GM12873 (cell line): ENCODE results near the gene ATP6V0A1.

Experiments used
- CTCF ChIP-seq: IDR thresholded peaks from 2 replicates; pipeline ENCODE4 v1.5.1; 2012; ENCODE audit warnings: low read depth, mild to moderate bottlenecking, moderate library complexity, low read length, control low read depth; ENCODE audit not compliant: insufficient read depth; ENCODE audit errors: missing control alignments

Gene ATP6V0A1

GRCh38 chr17:42424991-42425610 is 33.6 kb upstream of the ATP6V0A1 start:
- no peak for TF ChIP-seq CTCF

GRCh38 chr17:42428141-42428944 is 30.3 kb upstream of the ATP6V0A1 start:
- peak; percentile 81 for TF ChIP-seq CTCF

- no peak for TF ChIP-seq CTCF
Observed at GRCh38 chr17:42429726-42430447, 28.8 kb upstream of the ATP6V0A1 start.

- TF ChIP-seq CTCF = no peak
Observed at GRCh38 chr17:42431758-42432161, 26.9 kb upstream of the ATP6V0A1 start.

- TF ChIP-seq CTCF = no peak
Observed at GRCh38 chr17:42436391-42436790, 22.3 kb upstream of the ATP6V0A1 start.

GRCh38 chr17:42438600-42439567 is 19.8 kb upstream of the ATP6V0A1 start:
- TF ChIP-seq CTCF = peak; percentile 59
